ENCODE measurements around the gene GRK1.
"Not testable (repeated sequence)": the region's sequence is repeated elsewhere in the genome, so short reads cannot be mapped to it uniquely, and the experiment has no call there.

GRK1 gene

DNA sequence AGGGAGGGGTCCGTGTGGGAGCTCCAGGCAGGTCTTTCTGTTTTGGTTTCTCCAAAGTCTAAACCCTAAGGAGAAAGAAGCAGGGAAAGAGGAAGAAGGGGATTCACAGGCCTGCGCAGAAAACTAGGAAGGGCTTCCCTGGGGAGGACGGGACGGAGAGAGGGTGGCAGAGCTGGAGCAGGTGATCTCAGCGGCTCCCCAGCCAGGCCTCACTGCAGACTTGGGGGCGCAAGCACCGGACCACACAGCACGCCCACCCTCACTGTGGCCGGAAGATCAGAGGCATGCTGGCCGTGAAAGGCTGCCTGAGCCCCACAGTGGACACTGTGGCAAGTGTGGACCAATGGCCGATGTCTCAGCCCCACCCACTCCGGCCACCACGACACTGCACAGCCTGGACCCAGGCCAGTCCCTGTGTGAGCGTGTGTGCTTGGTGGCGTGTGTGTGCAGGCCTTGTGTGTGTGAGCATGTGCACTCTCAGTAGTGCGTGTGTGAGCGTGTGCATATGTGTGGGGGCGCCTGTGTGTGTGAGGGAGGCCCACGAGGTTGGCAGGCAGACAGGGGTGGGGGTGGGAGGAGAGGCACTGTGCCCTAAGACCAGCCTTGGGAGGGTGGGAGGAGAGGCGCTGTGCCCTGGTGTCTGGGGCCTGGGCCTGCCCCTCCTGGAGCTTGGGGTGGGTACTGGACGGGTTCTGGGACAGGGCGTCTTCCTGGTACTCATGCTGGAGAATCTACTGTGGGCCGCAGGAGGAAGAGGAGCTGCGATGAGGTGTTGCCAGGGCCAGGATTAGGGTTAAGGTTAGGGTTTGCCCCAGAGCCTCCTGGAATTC is 76.6 kb downstream of the GRK1 start:
- no peak for DNase-seq (ENCODE audit: low read depth)

DNA sequence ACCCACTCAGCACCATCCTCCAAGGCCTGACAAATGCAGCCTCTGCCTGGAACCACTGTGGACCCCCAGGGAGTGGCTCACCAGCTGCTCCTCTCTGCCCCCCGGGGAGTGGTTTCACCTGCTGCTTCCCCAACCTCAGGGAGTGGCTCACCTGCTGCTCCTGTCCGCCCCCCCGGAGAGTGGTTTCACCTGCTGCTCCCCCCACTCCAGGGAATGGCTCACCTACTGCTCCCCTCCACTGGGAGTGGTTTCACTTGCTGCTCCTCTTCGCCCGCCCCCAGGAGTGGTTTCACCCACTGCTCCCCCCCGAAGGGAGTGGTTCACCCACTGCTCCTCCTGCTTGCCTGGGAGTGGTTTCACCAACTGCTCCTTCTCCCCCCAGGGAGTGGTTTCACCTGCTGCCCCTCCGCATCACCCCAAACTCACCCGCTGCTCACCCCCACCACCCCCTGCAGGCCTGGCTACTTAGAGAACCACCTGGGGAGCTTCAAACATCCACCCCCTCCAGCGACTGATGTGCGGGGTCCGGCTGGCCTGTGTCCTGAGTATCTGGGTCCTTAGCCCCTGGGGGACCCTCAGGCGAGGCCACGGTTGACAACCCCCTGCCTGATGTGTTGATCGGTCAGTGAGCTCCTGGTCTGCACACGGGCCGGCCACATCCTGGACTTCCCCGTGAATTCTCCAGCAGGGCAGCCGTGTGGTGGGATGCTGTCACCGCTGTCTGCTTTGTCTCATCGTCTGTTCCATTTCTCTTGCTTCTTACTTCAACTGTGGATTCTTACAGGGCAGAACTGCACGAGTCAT is 77.4 kb downstream of the GRK1 start:
- no peak for DNase-seq (ENCODE audit: low read depth)

DNA sequence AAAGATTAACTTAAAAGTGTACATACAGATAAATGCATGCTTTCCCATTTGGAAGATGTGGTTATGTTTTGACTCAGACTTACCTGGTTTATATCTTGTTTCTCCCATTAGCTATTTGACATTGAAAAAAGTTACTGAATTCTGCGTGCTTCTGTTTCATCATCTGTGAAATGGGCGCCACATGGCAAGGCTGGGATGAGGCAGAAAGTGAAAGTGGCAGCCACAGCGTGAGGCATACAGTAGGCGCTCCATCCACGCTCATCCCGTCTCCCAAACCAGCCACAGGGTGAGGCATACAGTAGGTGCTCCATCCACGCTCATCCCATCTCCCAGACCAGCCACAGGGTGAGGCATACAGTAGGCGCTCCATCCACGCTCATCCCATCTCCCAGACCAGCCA is 78.0 kb downstream of the GRK1 start:
- DNase-seq (ENCODE audit: low read depth), result no peak

DNA sequence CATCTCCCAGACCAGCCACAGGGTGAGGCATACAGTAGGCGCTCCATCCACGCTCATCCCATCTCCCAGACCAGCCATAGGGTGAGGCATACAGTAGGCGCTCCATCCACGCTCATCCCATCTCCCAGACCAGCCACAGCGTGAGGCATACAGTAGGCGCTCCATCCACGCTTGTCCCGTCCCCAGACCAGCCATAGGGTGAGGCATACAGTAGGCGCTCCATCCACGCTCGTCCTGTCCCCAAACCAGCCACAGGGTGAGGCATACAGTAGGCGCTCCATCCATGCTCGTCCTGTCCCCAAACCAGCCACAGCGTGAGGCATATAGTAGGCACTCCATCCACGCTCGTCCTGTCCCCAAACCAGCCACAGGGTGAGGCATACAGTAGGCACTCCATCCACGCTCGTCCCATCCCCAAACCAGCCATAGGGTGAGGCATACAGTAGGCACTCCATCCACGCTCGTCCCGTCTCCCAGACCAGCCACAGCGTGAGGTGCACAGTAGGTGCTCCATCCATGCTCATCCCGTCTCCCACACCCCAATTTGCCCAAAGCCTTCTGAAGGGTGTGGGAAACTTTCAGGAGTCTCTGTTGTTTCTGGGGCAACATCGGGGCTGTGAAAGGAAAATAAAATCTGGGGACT is 78.6 kb downstream of the GRK1 start:
- DNase-seq (ENCODE audit: low read depth), result not testable (repeated sequence)

DNA sequence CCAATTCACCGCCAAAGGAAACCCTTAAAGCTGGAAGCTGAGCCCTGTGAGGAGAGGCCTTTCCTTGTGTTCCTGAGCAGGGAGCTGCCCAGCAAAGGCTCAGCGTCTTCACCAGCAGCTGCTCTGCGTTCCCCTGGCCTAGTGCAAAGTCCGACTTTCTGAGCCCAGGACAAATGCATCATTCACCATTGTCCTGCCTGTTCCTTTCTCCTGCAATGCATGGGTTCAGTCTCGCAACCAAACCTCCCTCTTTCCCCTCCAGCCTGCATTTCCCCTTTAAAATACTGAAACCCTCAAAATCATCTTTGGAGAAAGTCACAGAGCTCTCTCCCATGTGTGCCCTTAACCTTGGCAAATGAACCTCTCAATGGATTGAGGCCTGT is 79.1 kb downstream of the GRK1 start:
- no peak for DNase-seq (ENCODE audit: low read depth)

DNA sequence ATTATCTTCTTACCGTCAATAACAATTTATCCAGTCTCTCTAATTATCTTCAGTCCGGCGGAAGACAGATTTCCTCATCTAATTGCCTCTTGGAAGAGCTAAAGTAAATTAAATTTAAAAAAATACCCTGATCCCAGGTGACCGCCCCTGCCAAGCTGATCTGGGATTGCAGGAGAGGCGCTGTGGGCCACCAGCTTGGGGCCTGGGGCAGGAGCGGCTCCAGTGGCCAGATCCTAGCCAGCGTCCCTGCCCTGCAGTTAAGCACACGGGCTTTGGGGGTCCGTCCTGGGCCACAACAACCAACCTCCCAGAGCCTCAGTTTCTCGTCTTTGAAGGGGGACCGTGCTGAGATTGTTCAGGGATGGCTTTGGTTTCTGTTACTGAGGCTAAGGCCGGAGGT is 79.7 kb downstream of the GRK1 start:
- no peak for DNase-seq (ENCODE audit: low read depth)

DNA sequence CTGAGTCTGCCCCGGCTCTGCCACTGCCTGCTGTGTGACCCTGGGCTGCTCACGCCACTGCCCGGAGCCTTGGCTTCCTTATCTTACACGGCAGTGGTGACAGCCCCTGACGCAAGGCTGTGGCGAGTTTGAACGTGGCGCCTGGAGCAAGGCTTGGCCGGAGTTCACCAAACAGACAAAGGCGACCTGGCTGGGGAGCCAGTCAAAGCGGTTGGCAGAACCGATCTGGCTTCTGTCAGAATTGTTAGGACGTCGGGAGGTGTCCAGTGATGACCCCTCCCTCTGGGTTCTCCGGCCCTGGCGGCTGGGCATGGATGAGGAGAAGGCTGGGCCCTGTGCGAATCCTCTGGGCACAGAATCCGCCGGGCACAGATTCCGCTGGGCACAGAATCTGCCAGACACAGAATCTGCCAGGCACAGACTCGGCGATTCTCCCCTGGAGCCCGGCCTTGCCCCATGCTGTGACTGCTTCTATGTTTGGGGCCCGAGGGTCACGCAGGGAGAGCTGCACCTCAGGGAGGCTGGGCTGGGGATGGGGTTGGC is 80.3 kb downstream of the GRK1 start:
- no peak for DNase-seq (ENCODE audit: low read depth)

DNA sequence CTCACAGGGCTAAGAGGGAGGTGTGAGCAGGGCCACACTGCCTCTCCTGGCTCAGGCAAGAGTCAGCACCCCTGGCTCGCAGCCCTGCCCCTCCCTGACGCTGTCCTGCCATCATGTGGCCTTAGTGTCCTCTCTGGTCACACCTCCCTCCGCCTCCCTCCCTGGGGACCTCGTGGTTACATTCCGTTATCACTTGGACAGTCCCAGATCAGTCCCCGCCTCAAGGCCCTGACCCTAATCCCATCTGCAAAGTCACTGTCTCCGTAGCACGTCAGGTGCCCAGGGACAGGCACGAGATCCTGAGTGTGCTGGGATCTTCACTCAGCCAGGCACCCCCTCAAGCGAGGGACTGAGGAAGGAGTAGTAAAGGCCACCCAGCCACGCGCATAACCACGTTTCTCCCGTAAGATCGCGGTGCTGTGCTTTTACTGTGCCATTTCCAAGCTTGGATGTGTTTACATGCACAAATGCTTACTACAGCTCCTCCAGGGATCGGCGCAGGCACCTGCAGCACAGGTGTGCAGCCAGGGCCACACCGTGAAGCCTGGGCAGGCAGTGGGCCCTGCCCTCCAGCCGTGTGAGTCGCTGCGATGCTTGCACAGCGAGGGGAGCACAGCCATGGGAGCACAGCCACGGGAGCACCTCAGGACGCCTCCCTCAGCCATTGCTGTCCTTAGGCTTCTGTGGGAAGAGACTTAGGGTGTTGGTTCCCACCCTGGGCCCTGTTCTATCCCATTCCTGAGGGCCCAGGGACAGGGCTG is 81.3 kb downstream of the GRK1 start:
- no peak for DNase-seq (ENCODE audit: low read depth)

DNA sequence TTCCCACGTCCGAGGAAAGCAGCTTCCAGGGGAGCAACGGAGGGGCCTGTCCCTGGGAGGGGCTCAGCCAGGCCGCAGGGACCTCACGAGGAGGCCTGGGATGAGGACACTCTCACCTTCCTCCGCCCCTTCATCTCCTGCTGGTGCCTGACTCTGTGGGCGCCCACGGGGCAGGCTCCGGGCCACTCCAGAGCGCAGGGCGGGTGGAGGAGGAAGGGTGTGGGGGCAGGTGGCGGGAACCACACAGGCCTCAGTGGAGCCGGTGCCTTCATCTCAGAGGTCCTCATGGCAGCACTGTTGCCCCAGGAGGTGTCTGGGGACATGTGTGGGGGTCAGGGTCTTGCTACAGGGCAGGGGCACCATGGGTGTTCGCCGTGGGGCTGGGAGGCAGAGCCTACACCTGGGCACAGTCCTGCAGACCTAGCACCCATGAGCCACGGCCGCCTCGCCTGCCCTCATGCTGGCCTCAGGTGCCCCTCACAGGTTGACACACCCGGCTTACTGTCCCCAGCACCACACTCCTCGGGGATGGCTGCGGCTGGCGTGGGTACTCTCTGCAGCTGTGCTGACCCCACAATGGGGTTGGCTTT is 81.9 kb downstream of the GRK1 start:
- DNase-seq (ENCODE audit: low read depth), result no peak

DNA sequence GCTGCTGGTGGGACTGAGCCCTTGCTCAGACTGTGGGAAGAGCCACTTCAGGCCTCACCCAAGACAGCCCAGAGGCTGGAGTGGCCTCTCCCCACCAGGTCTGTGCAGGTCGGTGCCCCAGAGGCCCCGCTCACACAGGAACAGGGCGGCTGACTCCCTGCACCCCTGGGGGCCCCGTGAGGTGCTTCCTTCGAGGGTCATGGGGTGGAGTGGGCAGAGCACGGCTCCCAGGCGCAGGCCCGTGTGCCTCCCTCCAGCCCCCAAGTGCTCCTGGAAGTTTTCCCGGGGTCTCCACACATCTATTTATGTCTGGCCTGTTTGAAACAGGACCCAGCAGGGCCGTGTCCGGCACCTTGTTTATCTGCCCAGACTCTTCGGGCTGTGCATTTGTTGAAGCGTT is 82.5 kb downstream of the GRK1 start:
- no peak for DNase-seq (ENCODE audit: low read depth)

DNA sequence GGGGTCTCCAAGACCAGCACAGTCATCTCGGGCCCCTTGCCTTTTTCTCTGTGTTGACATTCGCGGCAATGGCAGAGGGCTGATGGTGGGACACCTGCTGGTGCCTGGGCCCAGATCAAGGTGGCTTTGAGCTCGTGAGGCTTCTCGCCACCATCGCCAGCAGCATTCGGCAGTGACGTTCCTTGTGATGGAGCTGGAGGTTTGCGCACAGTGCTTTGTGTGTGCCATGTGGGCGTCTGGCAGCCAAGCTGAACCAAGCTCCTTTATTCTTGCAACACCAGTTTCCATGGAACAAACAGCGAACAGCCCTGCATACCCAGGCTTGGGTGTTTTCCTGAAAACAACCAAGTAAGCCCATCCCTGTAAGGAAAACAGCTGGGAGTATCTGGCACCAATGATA is 82.9 kb downstream of the GRK1 start:
- DNase-seq (ENCODE audit: low read depth), result no peak

DNA sequence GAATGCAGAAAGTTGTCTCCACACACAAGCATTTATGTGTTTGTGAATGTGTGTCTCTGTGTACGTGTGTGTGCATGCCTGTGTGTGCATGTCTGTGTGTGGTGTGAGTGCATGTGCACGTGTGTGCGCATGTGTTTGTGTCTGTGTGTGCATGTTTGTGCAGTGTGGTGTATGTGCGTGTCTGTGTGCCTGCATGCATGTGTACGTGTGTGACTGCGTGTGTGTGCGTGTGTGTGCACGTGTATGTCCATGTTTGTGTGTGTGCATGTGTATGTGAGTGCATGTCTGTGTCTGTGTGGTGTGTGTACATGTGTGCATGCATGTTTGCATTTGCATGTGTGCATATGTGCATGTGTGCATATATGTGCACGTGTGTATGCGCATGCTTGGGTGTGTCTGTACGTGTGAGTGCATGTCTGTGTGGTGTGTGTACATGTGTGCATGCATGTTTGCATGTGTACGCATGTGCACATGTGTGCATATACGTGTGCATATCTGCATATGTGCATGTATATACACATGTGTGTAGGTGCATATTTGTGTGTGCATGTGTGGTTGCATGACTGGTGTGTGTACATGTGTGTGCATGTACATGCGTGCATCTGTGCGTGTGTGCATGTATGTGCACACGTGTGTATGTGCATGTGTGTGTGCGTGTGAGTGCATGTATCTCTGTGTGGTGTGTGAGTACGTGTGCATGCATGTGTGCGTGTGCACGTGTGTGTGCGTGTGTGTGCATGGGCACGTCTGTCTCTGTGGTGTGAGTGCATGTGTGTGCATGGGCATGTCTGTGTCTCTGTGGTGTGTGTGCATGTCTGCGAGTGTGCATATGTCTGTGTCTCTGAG is 83.8 kb downstream of the GRK1 start:
- no peak for DNase-seq (ENCODE audit: low read depth)

DNA sequence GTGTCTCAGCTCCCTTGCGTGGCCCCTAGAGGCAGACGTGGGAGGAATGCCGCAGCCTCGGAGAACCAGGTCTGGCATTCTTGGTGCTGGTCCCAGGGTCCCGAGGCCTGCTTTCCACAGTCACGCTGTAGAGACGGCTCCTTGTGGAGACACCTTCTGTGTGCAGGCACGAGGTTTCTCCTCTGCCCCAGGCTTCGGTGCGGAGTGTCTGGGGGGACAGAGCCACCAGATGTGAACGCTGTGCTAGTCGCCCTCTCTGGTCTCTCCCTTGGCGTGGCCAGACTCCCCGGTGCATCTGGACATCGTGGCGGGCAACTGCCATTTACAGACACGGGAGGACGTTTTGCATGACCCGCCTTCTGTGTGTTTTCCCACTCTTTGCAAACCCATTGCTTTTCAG is 84.5 kb downstream of the GRK1 start:
- DNase-seq (ENCODE audit: low read depth), result no peak

DNA sequence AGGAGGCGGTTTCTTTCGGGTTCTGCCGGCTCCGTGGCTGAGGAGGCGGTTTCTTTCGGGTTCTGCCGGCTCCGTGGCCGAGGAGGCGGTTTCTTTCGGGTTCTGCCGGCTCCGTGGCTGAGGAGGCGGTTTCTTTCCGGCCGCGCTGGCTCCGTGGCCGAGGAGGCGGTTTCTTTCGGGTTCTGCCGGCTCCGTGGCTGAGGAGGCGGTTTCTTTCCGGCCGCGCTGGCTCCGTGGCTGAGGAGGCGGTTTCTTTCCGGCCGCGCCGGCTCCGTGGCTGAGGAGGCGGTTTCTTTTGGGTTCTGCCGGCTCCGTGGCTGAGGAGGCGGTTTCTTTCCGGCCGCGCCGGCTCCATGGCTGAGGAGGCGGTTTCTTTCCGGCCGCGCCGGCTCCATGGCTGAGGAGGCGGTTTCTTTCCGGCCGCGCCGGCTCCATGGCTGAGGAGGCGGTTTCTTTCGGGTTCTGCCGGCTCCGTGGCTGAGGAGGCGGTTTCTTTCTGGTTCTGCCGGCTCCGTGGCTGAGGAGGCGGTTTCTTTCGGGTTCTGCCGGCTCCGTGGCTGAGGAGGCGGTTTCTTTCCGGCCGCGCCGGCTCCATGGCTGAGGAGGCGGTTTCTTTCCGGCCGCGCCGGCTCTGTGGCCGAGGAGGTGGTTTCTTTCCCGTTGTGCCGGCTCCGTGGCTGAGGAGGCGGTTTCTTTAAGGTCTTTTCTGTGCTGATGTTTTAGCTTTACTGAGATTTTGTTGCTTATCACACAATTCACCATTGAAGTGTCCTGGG is 85.4 kb downstream of the GRK1 start:
- DNase-seq (ENCODE audit: low read depth), result not testable (repeated sequence)

DNA sequence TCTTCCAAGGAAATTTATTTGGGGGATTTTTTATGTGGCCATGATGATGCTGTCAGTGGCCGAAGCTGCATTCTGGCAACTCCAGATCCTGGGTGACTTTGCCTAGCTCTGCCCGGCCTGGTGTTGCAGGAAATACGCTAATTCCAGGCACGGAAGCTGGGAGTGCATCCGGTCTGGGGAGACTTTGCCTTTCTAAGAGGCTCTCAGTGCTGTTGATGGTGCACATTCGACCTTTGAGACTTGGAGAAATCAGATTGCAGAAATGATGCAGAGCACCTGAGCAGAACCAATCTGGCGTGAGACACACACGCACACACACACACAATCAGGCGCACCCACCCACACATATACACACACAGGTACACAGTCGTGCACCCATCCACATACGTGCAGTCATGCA is 86.2 kb downstream of the GRK1 start:
- DNase-seq (ENCODE audit: low read depth), result no peak

DNA sequence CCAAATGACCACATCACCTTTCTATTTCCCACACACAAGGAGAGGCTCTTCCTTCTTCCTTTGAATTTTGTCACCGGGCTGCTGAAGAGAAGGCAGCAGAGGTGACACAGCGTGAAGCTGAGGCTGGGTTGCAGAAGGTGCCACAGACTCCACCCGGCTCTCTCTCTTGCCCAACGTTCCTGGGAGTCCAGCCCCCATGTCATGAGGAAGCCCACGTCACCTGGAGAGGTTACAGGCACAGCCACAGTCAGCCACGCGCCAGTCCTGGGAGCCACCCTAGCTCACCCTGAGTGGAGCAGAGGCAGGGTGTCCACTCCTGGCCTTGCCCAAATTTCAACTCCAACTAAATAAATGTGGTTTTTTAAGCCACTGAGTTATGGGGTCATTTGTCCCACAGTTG is 87.2 kb downstream of the GRK1 start:
- no peak for DNase-seq (ENCODE audit: low read depth)

DNA sequence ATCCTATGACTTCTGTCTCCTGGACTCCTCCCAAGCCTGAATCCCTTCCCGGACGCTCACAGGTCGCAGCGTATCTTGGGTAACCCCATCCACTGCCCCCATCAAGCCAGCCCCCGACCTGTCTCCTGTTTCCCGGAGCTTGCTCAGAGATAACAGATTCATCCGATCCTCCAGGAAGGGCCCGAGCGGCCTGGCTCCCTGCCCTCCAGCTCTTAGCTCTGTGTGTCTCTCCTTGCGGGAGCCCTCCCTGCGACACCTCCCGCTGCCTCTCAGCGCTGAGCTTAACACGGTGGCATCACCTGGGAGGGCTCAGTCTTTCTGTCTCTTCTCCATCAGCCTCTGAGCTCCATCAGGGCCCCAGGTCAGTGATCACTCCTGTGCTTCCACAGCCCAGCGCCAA is 87.7 kb downstream of the GRK1 start:
- no peak for DNase-seq (ENCODE audit: low read depth)

DNA sequence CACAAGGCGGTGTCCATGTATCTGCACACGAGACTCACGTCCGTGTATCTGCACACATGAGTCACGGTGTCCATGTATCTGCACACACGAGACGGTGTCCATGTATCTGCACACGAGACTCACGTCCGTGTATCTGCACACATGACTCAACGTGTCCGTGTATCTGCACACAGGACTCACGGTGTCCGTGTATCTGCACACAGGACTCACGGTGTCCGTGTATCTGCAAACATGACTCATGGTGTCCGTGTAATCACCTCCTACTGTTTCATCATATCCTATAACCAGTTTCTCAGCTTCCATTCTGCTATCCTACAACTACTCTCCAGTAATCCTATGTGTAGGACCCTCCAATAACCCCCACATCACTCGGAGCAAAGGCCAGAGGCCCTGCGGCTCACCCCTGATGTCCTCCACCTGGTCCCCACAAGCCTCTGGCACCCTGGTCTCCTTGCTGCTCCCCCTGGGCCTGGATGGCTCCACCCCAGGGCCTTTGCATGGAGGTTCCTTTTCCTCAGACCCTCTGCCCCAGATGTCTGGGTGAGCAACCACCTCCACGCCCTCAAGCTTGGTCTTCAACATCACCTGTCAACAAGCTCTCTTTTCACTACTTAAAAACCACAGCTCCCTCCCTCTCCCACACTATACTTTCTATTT is 89.5 kb downstream of the GRK1 start:
- DNase-seq (ENCODE audit: low read depth), result no peak
